Measurements from ENCODE around the gene CRACDL.

CRACDL gene

DNA sequence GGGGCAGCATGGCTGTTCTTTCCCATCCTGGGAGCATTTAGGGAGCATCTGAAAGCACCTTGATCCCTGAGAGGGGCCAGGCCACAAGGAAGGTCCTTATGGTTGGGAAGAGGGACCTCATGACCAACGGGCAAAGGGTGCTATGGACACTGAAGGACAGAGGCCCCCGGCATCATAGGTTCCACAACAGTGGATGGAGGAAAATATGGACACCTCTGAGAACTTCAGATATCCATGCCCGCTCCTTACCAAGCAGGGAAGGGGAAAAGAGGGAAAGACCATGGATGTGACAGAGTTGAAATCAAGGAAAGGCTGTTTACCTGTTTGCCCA lies 111.0 kb downstream of the CRACDL start:
- H3K27ac ChIP-seq, result no peak overlapping the region
- TF ChIP-seq ZFX (IDR thresholded peaks at IDR 0.05; ENCODE audit: borderline replicate concordance), result no peak
- TF ChIP-seq, protein P1, sequence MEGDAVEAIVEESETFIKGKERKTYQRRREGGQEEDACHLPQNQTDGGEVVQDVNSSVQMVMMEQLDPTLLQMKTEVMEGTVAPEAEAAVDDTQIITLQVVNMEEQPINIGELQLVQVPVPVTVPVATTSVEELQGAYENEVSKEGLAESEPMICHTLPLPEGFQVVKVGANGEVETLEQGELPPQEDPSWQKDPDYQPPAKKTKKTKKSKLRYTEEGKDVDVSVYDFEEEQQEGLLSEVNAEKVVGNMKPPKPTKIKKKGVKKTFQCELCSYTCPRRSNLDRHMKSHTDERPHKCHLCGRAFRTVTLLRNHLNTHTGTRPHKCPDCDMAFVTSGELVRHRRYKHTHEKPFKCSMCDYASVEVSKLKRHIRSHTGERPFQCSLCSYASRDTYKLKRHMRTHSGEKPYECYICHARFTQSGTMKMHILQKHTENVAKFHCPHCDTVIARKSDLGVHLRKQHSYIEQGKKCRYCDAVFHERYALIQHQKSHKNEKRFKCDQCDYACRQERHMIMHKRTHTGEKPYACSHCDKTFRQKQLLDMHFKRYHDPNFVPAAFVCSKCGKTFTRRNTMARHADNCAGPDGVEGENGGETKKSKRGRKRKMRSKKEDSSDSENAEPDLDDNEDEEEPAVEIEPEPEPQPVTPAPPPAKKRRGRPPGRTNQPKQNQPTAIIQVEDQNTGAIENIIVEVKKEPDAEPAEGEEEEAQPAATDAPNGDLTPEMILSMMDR (IDR thresholded peaks at IDR 0.05), result no peak

DNA sequence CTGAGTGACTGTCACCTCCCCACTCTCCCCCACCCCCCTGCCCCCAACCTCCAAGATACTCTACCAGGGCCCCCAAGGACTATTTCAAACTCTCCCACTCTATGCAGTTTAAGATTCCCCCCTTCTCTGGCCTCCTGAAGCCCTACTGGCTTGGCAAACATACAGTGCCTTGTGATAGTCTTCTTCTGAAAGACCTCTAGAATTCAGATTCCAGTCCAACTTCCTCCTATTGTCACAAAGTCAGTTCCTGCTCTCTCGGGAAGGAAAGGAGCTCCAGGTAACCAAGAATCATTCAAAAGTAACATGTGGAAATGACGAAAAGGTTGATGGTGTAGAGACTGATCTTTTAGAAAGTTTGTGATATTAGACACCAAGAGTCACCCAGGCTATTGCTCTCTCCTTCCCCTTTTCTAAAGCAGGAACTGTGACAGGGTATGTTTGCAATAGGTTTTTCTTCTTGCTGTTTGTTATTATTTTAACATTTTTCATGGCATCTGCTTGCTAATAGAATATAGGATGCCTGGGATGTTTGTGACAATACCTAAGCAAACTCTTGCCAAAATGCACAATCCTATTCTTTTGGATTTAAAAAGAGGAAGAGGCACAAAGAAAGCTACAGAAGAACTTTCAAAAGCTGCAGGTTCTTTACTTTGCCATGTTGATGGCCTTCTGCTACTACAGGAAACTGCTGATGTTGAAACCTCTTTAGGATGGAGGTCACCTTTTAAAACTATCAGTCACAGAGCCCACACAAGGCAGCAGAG lies 111.6 kb downstream of the CRACDL start:
- H3K27ac ChIP-seq, result no peak overlapping the region

DNA sequence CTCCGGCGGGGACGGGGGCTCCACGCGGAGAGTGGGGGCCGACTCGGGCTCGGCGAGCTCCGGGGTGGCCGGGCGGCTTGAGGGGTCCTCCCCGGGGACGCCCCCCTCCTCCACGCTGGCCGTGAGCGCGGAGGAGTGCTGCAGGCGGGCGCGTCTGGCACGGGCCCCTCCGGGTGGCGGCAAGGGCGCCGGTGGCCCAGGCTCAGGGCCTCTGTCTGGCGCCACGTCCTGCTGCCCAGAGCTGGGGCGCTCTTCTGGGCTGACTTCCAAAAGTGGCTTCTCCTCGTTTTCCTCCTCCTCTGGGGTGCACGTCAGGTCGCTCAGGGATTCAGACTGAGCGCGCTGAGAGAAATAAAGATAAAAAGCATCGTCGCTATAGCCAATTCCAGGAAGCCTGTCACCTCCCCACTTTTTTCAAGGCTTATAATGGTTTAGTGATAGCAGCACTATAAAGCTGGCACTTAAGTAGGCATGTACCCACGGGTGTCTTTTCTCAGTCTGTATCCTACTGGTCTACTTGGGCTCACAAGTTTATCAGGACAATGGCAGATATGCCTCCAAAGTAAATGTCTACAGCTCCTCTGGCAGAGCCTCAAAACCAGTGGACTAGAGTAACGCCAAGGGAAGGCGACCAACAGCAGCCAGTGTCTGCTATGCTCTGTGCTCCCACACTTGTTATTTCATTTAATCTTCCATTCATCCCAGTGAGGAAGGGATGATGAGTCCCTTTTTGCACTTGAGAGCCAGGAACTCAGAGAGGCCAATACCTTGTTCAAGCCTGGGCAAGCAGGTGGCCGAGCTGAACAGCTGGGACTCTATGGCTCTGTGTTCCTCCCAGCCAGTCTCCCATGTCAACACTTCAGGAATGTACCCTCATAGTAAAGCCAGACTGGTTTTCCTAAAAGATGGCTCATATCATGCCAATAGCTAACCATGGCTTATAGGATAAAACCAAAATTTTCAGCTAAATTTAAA lies 112.5 kb downstream of the CRACDL start:
- no peak overlapping the region for H3K27ac ChIP-seq
- TF ChIP-seq, protein P1 (IDR thresholded peaks at IDR 0.05), result no peak
- no peak for TF ChIP-seq ZFX (IDR thresholded peaks at IDR 0.05; ENCODE audit: borderline replicate concordance)

More for the DNA sequence above, 111.6 kb downstream of the CRACDL start:
- TF ChIP-seq, protein P1 (IDR thresholded peaks at IDR 0.05), result no peak
- TF ChIP-seq ZFX (IDR thresholded peaks at IDR 0.05; ENCODE audit: borderline replicate concordance), result no peak

DNA sequence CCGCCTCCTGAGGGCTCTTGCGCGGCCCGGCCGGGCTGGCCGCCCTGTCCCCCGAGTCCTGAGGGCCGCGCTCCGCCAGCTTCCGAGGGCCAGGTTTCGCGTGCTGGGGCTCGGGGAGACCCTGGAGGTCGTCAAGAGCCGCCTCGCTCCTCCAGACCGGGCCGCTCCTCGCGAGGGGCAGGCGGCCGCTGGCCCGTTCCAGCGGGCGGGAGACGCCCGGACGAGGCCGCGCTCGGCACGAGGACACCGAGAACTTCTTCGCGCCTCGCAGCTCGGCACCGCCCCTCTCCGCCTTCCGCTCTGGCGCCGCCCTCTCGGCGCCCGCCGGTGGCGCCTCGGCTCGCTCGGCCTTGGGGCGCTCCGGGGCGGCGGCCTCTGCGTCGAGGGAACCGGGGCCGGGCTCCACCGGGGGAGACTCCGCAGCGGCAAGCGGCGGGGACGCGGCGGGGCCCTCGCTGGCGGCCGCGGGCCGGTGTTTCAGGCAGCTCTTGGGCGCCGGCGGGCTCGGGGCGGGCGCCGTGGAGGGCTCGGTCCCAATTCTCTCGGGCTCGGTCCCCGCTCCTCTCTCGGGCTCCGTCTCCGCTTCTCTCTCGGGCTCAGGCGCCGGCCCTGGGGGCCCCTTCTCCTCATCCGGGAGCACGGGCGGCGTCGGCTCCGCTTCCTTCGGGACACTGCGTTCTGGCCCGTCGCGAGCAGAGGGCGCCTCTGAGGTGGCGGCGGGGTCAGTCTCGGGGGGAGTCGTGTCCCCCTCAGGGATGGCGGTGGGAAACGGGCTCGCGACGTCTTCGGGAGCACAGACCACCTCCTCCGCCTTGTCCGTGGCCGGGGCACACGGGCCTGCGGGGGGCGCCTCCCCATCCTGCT lies 113.5 kb downstream of the CRACDL start:
- H3K27ac ChIP-seq, result no peak overlapping the region
- TF ChIP-seq ZFX (IDR thresholded peaks at IDR 0.05; ENCODE audit: borderline replicate concordance), result no peak
- TF ChIP-seq, protein P1 (IDR thresholded peaks at IDR 0.05), result no peak

DNA sequence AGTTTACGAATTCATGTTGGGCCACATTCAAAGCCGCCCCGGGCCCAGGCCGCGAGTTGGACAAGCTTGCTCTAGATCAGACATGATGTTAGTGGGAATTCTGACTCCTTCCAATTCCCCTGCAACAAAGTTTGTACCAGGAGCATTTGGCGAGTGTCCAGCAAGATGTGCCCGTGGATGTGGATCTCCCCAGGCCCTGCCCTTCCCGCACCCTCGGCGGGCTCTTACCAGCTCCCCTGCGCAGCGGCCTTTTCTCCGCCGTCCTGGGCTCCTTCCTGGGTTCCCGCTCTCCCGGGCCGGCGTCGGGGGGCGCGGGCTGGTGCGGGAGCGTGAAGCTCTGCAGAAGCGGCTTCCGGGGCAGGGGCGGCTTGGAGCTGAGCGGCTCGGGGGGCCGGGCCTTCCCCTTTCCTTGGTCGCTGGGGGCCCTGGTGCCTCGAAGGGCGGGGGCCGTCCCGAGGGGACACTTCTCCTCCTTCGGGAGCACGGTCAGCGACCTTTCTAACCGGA lies 114.3 kb downstream of the CRACDL start:
- no peak overlapping the region for H3K27ac ChIP-seq
- TF ChIP-seq ZFX (IDR thresholded peaks at IDR 0.05; ENCODE audit: borderline replicate concordance), result no peak
- TF ChIP-seq, protein P1 (IDR thresholded peaks at IDR 0.05), result no peak

DNA sequence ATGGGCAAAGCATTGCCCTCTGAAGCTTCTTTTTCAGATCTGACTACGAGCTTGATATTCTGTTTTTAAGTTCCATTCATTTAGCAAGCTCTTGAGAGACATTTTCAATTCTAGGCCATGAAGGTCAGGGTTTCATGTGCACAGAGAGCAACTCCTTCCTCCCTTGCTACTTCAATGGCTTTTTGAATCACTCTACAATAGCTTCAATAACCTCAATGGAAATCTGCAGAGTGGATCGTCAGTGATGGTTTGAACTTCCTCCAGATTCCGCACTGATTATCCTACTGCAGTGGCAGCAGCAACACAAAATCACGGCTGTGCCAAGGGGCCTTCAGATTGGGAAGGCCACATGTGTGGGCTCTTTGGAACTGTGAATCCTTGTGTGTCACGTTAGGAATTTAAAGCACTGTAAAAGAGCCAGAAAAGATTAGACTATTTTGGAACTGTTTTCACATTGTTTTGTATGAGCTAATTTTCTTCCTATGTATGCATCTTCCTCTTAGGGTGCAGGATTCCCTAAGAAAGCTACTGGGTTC lies 116.7 kb downstream of the CRACDL start:
- no peak overlapping the region for H3K27ac ChIP-seq
- TF ChIP-seq, protein P1 (IDR thresholded peaks at IDR 0.05), result no peak
- no peak for TF ChIP-seq ZFX (IDR thresholded peaks at IDR 0.05; ENCODE audit: borderline replicate concordance)
